EH (cell line): ENCODE measurements around the gene MRTFA.
"Not testable (repeated sequence)": the region's sequence is repeated elsewhere in the genome, so short reads cannot be mapped to it uniquely, and the experiment has no call there.

Source experiments
- DNase-seq: peaks from one replicate; pipeline ENCODE4 v3.0.0-alpha.2; 2015; ENCODE audit warnings: low read depth

The MRTFA gene

DNA sequence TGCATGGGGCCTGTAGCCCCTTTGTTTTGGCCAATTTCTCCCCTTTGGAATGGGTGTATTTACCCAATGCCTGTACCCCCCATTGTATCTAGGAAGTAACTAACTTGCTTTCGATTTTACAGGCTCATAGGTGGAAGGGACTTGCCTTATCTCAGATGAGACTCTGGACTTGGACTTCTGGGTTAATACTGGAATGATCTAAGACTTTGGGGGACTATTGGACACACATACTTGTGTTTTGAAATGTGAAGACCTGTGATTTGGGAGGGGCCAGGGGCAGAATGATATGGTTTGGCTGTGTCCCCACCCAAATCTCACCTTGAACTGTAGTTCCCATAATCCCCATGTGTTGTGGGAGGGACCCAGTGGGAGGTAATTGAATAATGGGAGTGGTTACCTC is 82.5 kb downstream of the MRTFA start:
- not testable (repeated sequence) for DNase-seq

DNA sequence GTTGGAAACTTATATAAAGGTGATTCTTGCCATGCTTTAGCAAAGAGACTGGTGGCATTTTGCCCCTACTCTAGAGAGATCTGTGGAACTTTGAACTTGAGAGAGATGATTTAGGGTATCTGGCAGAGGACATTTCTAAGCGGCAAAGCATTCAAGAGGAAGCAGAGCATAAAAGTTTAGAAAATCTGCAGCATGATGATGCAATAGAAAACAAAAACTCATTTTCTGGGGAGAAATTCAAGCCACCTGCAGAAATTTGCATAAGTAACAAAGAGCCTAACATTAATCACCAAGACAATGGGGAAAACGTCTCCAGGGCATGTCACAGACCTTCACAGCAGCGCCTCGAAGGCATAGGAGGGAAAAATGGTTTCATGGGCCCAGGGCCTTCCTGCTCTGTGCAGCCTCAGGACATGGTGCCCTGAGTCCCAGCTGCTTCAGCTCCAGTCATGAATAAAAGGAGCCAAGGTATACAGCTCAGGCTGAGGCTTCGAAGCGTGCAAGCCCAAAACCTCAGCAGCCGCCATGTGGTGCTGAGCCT is 83.4 kb downstream of the MRTFA start:
- no peak for DNase-seq

DNA sequence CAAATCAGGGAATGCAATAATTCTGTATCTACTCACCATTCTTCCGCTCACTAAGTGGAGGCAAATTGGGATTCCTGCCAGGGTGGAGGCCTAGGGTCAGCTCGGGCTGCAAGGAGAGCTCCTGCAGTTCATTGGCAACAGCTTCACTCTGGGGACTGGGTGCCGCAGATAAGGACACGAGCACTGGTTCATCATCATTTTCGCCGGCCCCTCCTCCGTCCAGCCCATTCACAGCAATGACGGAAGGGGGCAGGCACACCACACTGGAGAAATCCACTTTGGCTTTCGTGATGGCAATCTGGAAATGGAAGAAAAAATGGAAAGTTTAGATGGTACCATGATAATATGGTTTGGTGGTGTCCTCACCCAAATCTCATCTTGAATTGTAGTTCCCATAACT is 84.4 kb downstream of the MRTFA start:
- no peak for DNase-seq

DNA sequence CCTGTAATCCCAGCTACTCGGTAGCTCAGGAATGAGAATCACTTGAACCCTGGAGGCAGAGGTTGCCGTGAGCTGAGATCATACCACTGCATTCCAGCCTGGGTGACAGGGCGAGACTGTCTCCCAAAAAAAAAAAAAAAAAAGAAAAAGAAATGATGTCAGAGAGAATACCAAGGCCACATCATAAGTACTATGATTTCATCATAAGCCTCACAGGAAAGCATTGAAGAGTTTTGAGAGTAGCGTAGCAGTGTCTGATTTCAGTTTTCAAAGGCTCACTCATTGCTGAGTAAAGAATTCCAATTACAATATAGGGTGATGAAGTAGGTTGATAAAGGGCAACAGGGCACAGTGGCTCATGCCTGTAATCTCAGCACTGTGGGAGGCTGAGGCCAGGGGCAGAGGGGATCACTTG is 88.8 kb downstream of the MRTFA start:
- peak; percentile 54 for DNase-seq

DNA sequence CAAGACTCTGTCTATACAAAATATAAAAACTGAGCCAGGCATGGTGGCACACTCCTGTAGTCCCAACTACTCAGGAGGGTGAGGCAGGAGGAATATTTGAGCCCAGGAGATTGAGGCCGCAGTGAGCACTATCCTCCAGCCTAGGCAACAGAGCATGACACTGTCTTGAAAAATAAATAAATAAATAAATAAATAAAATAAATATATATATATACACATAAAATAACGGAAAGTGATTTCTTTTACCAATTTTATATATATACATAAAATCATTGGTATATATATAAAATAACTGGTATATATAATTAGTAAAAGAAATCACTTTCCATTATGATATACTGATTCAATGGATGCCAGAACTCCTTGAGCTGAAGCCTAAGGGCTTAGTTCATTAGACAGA is 91.8 kb downstream of the MRTFA start:
- no peak for DNase-seq

DNA sequence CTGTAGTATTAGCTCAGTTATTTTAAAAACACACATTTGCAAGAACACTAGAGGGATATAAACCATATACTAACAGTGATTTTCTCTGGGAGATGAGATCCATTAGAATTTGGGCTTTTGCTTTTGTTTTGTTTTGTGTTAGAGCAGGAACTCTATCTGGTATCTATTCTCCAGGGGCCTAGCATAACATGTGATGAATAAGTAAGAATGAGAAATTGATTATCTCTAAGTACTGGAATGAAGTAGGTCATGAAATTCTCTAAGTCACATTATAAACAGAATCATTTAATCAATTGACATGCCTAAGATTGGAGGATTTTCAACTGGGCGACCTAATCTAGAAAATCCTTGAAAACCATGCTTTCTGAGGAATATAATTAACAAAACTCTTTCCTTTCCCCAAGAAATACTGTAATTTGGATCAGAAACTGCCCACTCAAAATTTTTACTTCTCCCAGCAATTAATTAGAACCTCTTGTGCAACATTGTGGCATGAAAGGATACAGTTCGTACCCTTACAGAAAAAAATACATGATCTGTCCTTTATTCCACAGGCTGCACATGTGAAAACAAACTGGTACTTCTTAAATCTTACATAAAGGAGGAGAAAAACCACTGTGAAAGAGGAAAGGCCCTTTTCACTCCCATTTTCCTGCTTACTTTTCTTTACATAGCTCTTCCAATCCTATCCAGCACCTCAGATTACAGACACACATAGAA is 93.5 kb downstream of the MRTFA start:
- DNase-seq = no peak

DNA sequence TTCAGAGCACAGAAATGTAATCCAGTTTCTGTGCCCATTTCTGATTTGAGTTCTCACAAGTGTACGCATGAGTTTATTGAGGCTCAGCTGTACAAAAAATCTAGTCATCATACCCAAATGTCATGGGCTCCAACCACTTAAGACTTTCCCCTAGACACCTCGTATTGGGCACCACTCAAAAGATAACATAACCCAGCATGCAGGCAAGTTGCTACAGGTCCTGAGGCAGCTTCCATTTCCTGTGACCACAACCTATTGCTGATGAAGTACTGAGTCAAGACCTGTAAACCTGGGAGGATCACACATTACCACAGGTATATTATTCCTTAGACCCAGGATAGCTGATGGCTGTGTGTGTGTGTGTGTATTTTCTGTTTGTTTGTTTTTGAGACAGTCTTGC is 95.2 kb downstream of the MRTFA start:
- no peak for DNase-seq

DNA sequence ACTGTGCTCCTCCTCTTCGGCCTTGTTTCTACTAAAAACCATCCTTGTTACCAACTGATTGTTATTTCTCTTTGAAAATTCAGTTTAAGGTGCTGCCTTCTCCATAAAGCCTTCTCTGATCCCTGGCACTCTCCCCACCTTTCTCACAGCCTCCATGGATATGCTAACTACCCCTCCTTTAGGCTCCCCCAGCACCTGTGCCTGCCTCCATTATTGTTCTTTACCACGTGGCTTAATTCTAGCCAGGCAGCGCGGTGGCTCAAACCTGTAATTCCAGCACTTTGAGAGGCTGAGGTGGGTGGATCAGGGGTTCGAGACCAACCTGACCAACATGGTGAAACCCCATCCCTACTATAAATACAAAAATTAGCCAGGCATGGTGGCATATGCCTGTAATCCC is 96.3 kb downstream of the MRTFA start:
- DNase-seq = no peak

DNA sequence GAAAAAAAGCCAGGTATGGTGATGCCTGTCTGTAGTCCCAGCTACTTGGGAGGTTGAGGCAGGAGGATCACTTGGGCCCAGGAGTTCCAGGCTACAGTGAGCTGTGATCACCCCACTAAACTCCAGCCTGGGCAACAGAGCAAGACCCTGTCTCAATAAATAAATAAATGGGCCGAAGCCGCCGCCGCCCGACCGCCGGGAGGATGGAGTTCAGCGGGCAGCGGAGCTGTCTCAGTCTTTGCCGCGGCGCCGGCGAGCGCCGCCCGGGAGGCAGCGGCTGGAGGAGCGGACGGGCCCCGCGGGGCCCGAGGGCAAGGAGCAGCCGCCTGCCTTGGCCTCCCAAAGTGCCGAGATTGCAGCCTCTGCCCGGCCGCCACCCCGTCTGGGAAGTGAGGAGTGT is 100.4 kb downstream of the MRTFA start:
- DNase-seq = not testable (repeated sequence)

DNA sequence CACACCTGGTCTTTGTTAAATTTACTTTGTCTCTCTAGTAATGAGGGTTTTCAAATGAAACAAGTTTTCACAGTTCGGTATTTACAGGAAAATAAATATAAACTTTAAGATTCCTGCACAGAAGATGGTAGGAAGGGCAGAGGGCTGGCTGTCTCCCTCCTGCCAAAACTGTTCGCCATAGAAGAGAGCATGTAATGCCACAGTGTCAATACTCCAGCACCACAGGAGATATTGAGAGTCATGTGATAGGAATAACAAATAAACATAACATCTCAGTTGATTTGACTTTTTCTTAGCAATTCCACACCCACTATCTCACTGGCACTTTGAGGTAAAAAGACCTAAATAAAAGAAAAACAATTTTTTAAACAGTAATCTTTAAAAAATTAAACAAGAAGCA is 100.9 kb downstream of the MRTFA start:
- no peak for DNase-seq

DNA sequence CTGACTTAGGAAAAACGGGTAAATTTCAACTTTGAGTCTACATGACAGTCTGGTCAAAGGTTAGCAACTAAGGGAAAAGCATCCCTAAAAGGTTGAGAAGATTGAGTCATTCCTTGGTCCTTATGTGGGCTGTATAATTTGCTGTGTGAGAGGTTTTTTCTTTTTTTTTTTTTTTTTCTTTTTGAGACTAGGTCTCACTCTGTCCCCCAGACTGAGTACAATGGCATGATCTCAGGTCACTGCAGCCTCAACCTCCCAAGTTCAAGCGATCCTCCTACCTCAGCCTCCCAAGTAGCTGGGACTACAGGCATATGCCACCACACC is 101.4 kb downstream of the MRTFA start:
- DNase-seq = no peak

DNA sequence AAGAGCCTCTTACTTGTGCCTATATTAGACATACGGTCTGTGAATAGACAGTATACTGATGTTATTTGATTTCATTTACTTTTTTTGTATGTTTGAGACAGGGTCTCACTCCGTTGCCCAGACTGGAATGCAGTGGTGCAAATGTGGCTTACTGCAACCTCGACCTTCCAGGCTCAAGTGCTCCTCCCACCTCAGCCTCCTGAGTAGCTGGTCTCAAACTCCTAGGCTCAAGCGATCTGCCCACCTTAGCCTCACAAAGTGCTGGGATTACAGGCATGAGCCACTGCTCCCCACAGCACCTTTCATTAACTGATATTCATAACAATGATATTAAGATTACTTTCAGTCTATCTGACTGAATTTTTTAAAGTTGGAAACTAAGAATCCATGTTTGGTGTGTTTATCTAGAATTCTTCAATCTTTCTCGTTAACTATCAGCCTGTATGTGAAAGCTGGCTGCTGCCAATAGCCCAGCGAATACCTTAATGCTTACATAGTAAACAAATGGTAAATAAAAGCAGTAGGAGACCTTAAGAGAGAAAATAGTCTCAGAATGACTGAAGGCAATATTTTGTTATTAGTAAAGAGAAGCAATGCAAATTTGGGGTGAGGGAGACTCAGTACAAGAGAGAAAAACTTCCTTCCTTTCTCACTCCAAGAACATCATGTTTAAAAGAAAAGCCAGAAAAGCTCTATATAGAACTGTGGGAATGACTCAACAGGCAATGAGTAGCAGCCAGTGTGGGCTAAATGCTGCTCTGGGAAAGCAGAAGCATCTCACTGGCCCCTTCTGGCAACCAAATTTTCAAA is 101.9 kb downstream of the MRTFA start:
- peak; percentile 82 for DNase-seq

DNA sequence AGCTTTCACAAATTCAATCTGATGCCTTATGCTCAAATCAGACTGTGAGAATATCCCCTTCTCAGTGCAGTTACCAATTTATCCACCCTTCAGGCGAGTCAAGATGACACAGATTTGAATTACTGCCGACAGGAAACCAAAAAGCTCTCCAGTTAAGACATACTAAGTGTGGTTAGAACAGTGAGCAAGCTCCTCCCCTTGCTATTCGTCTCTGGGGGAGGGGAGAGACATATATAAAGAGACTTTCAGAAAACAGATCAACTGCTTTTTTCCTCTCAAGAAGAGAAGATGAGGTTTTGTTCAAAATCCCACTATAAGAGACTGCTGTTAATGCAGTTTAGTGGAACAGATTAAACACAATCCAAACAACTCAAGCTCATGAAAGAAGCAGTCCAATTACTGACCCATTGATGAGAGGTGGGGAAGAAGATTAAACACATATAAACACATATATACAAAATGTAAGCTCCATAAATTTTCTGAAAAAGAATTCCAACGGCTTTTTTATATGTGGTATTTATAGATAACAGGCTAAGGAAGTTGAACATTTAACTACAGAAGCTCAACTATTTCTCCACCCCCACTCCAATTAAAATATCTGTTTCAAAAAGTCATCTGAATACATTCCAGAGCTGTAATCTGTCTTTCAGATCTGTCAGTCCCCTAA is 102.7 kb downstream of the MRTFA start:
- DNase-seq = peak; percentile 90

DNA sequence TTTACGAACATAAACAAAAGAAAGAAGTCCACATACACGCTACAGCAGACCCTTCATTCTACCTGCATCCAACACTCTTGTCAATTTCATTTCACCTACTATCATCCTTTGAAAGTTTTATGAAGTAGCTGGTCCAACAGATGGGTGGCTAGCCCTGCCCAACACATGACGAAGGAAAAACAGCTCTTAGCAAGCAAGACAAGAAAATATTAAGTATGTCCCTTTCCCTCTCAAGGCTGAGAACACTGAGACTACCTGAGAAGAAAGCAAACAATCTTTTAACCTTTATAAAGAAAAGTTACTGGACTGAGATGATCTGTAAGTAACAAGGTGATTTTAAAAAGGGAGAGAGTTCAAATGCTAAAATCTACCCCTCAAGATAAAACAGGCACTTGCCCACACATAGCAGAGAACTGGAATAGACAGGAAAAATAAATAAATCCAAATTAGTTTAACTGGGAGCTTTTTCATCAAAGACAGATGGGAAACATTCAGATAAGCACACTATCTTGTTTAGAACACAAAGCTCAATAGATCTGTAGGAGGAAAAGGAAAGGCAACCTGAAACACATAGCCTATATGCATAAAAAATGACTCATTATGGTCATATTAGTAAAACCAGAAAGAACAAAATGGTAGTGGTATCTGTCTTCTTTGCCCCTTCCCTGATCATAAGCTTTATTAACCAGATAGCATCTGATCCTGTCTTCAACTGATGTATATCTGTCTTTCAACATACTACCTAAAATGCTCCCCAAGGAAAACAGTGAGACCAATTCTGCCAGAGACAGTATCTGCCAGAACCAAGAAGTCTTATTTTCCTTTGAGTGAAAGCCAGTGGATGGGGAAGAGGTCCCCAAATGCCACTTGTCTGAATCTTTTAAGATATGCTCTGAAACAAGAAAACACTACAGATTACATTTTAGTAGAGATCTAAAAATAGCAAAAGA is 104.3 kb downstream of the MRTFA start:
- peak; percentile 40 for DNase-seq

DNA sequence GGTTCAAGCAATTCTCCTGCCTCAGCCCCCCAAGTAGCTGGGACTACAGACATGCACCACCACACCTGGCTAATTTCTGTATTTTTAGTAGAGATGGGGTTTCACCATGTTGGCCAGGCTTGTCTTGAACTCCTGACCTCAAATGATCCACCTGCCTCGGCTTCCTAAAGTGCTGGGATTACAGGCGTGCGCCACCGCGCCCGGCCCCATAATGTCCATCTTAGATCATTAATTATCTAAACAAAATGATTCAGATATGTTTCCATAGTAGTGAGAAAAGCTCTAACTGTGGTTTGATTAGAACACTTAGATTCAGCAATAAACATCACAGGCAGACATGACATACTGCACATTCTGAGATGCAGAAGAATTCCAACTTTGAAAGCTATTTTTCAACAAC is 106.1 kb downstream of the MRTFA start:
- DNase-seq = peak; percentile 30

DNA sequence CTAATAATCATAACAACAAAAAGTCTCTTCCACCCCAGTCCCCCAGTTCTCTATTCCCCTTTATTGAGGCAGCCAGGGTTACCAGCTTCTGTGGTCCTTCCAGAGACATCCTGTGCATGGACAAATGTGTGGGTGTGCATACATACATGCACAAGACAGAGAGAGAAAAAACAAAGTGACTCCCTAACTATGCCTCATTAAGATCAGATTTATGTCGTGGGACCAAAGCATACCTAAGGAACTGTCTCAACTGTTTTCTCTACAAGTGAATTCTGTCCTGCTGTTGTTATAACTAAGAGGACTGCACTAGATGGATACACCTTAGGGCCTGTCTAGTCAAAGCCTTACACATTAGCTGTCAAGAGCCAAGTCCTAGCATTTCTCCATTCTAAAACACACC is 106.7 kb downstream of the MRTFA start:
- peak; percentile 47 for DNase-seq

DNA sequence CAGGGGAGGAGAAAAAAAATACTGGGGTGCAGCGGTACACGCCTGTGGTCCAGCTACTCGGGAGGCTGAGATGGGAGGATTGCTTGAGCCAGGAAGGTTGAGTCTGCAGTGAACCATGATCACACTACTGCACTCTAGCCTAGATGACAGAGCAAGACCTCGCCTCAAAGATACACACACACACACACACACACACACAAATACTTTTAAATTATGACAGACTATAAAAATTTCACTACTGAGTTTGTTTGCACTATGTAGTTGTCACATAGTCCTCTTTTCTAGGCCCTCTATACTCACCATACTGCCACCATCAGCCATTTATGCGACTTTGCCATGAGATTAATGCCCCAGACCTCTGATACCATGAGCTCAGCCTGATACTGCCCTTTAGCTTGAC is 109.6 kb downstream of the MRTFA start:
- DNase-seq = no peak

DNA sequence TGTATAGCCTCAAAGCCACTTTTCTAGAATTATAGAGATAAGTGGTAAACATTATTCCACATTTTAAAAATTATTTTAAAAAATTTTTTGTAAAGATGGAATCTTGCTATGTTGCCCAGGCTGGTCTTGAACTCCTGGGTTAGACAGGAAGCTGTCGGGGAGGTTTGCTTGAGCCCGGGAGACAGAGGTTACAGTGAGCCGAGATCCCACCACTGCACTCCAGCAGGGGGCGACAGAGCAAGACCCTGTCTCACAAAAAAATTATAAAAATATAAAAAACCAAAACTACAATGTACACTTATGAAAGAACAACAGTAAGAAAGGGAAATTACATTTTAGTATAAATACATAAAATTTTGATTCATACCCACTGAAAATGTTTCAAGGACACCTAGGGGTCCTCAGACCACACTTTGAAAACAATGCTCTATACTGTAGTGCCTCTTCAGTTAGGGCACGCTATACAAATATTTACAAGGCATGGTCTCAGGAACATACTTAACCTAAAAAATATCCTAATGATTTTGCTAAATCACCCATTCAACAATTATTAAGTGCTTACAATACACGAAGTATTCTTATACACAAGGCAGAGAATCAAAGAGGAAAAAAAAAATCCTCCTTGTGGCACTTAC is 111.2 kb downstream of the MRTFA start:
- peak; percentile 60 for DNase-seq

DNA sequence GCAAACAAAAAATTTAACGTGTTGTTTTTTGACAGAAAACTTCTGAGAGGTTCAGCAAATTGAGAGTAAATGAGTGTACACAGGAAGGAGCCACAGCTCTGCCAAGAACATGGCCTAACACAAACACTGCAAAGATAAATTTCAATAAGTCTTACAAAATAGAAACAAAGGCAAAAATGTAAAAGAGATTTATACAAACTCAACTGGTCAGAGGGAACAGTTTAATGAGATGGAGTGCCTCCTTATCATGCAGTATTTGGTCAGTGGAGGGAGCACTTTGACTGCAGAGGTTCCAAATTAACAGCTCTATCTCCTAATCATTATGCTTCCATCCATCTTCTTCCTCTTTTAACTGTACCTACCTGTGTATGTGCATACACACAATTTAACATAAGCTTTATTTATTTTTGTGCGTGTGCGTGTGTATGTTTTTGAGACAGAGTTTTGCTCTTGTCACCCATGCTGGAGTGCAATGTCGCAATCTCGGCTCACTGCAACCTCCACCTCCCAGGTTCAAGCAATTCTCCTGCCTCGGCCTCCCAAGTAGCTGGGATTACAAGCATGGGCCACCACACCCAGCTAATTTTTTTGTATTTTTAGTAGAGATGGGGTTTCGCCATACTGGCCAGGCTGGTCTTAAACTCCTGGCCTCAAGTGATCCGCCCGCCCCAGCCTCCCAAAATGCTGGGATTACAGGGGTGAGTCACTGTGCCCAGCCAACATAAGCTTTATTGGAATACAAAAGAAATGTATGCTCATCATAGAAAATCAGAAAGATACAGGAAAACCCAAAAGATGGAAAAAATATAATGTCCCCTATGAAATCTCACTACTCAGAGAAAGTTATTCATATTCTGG is 111.9 kb downstream of the MRTFA start:
- DNase-seq = peak; percentile 53

DNA sequence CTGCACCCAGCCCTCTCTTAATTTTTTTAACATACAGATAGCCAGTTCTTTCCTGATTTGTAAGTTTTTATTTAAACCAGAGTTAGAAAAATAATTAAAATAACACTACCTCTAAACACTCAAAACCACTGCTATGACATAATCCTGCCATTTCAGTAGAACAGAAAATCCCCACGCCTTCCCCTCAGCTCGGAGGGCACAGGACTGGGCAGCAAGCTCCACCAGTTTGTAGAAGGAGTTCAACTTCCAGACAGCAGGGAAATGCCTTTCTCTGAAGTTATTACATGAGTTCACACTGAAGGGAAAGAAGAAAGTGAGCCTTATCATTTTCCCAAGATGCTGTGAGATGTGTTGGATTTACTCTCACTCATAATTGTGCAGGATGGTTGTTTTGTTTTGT is 114.4 kb downstream of the MRTFA start:
- DNase-seq = no peak
